Measurements from ENCODE around the gene CEP290. TPM values are rescaled to one million over a fixed set of nuclear protein-coding genes. Genes with fewer than 3 reads are reported as not detected.
"Not testable (repeated sequence)": the region's sequence is repeated elsewhere in the genome, so short reads cannot be mapped to it uniquely, and the experiment has no call there.

The CEP290 gene
- total RNA-seq, 2 experiments from 2014 or later = 12.8 to 13.7 TPM

GRCh38 chr12:88141425-88141773, 489 bp downstream of the CEP290 start:
- intact Hi-C loops (cut with micrococcal nuclease) = loop anchor here (1.0 to 10.0 kb wide), 5 partner anchors 31 to 1385 kb away; partner anchors contain the start of gene POC1B
- DNase-seq = no peak
- Mint-ChIP-seq H3K36me3 (peaks cover 20% of the 10 kb centered on the region), H3K9me3 (no peaks in the 10 kb centered on the region), H3K4me3 (peak overlapping the region; percentile 96), H3K27ac (peak overlapping the region; percentile 86), H3K4me1 (ENCODE audit: low read depth) (peaks cover 37% of the 10 kb centered on the region), H3K27me3 (no peaks in the 10 kb centered on the region)
- ChIA-PET CTCF (no interaction called here), POLR2A (interaction anchor here (1.0 kb wide), 1 partner anchor 1354 kb away, joined by 3 read pairs; no protein-coding TSS in a partner anchor)

GRCh38 chr12:88139711-88140110, 2.2 kb downstream of the CEP290 start:
- H3K4me1 Mint-ChIP-seq (ENCODE audit: low read depth) = peaks cover 22% of the 10 kb centered on the region
- peaks cover 23% of the 10 kb centered on the region for H3K36me3 Mint-ChIP-seq
- CTCF ChIA-PET = interaction anchor here (0.7 kb wide), 1 partner anchor 75 kb away, joined by 6 read pairs; no protein-coding TSS in a partner anchor
- DNase-seq, POLR2A ChIA-PET, H3K4me3 Mint-ChIP-seq, H3K9me3 Mint-ChIP-seq, H3K27me3 Mint-ChIP-seq, H3K27ac Mint-ChIP-seq: not testable (repeated sequence)
- intact Hi-C loops (cut with micrococcal nuclease) = loop anchor here (2.0 to 10.0 kb wide), 4 partner anchors 29 to 1085 kb away; no protein-coding TSS in a partner anchor

- H3K4me3 Mint-ChIP-seq; CTCF ChIA-PET; H3K27me3 Mint-ChIP-seq; POLR2A ChIA-PET; DNase-seq; H3K27ac Mint-ChIP-seq; intact Hi-C loops (cut with micrococcal nuclease); H3K9me3 Mint-ChIP-seq; H3K4me1 Mint-ChIP-seq (ENCODE audit: low read depth): not testable (repeated sequence)
- peaks cover 26% of the 10 kb centered on the region for H3K36me3 Mint-ChIP-seq
Observed at GRCh38 chr12:88133181-88133580, 8.7 kb downstream of the CEP290 start.

- ChIA-PET POLR2A (no interaction called here), CTCF (no interaction called here)
- Mint-ChIP-seq H3K4me3 (no peak overlapping the region), H3K27me3 (no peaks in the 10 kb centered on the region), H3K9me3 (no peaks in the 10 kb centered on the region), H3K36me3 (peaks cover 23% of the 10 kb centered on the region), H3K4me1 (ENCODE audit: low read depth) (peaks cover 2% of the 10 kb centered on the region), H3K27ac (no peak overlapping the region)
- DNase-seq = no peak
- intact Hi-C loops (cut with micrococcal nuclease) = no loop called here
Observed at GRCh38 chr12:88132392-88132791, 9.5 kb downstream of the CEP290 start.

- DNase-seq = no peak
- no peak overlapping the region for H3K27ac Mint-ChIP-seq
- no peaks in the 10 kb centered on the region for H3K27me3 Mint-ChIP-seq
- CTCF ChIA-PET = no interaction called here
- no peak overlapping the region for H3K4me3 Mint-ChIP-seq
- POLR2A ChIA-PET = no interaction called here
- no peaks in the 10 kb centered on the region for H3K9me3 Mint-ChIP-seq
- intact Hi-C loops (cut with micrococcal nuclease) = no loop called here
- peaks cover 11% of the 10 kb centered on the region for H3K36me3 Mint-ChIP-seq
- peaks cover 2% of the 10 kb centered on the region for H3K4me1 Mint-ChIP-seq (ENCODE audit: low read depth)
Observed at GRCh38 chr12:88127855-88128254, 14.0 kb downstream of the CEP290 start.

- Mint-ChIP-seq H3K36me3 (peaks cover 10% of the 10 kb centered on the region), H3K4me1 (ENCODE audit: low read depth) (no peaks in the 10 kb centered on the region), H3K9me3 (no peaks in the 10 kb centered on the region), H3K27ac (no peak overlapping the region), H3K4me3 (no peak overlapping the region), H3K27me3 (no peaks in the 10 kb centered on the region)
- intact Hi-C loops (cut with micrococcal nuclease) = no loop called here
- ChIA-PET POLR2A (no interaction called here), CTCF (no interaction called here)
- no peak for DNase-seq
Observed at GRCh38 chr12:88127099-88127498, 14.8 kb downstream of the CEP290 start.

GRCh38 chr12:88122666-88123065, 19.2 kb downstream of the CEP290 start:
- Mint-ChIP-seq H3K27ac (no peak overlapping the region), H3K36me3 (peaks cover 10% of the 10 kb centered on the region), H3K9me3 (no peaks in the 10 kb centered on the region), H3K27me3 (no peaks in the 10 kb centered on the region), H3K4me1 (ENCODE audit: low read depth) (no peaks in the 10 kb centered on the region), H3K4me3 (no peak overlapping the region)
- POLR2A ChIA-PET = no interaction called here
- intact Hi-C loops (cut with micrococcal nuclease) = no loop called here
- no peak for DNase-seq
- CTCF ChIA-PET = no interaction called here

- no peak overlapping the region for H3K4me3 Mint-ChIP-seq
Observed at GRCh38 chr12:88113871-88114270, 28.0 kb downstream of the CEP290 start.

GRCh38 chr12:88111074-88111652, 30.7 kb downstream of the CEP290 start:
- POLR2A ChIA-PET = no interaction called here
- Mint-ChIP-seq H3K9me3 (no peaks in the 10 kb centered on the region), H3K4me1 (ENCODE audit: low read depth) (peaks cover 2% of the 10 kb centered on the region), H3K27ac (no peak overlapping the region), H3K27me3 (no peaks in the 10 kb centered on the region), H3K4me3 (no peak overlapping the region), H3K36me3 (peaks cover 24% of the 10 kb centered on the region)
- CTCF ChIA-PET = interaction anchor here (0.9 kb wide), 1 partner anchor 10 kb away, joined by 3 read pairs; no protein-coding TSS in a partner anchor
- intact Hi-C loops (cut with micrococcal nuclease) = loop anchor here (2.0 to 10.0 kb wide), 3 partner anchors 30 to 904 kb away; no protein-coding TSS in a partner anchor
- no peak for DNase-seq

More at GRCh38 chr12:88113871-88114270, 28.0 kb downstream of the CEP290 start:
- Mint-ChIP-seq H3K9me3 (no peaks in the 10 kb centered on the region), H3K36me3 (peaks cover 27% of the 10 kb centered on the region), H3K27me3 (no peaks in the 10 kb centered on the region), H3K27ac (no peak overlapping the region), H3K4me1 (ENCODE audit: low read depth) (peaks cover 2% of the 10 kb centered on the region)
- ChIA-PET POLR2A (no interaction called here), CTCF (no interaction called here)
- no peak for DNase-seq
- intact Hi-C loops (cut with micrococcal nuclease) = loop anchor here (10.0 kb wide), 1 partner anchor 901 kb away; no protein-coding TSS in a partner anchor

- Mint-ChIP-seq H3K36me3 (peaks cover 30% of the 10 kb centered on the region), H3K4me3 (no peak overlapping the region)
- CTCF ChIA-PET = interaction anchor here (0.9 kb wide), 1 partner anchor 11 kb away, joined by 3 read pairs; no protein-coding TSS in a partner anchor
Observed at GRCh38 chr12:88108021-88108420, 33.9 kb downstream of the CEP290 start.

GRCh38 chr12:88093573-88093972, 48.3 kb downstream of the CEP290 start:
- Mint-ChIP-seq H3K27ac (no peak overlapping the region), H3K27me3 (no peaks in the 10 kb centered on the region), H3K9me3 (no peaks in the 10 kb centered on the region), H3K36me3 (peaks cover 20% of the 10 kb centered on the region), H3K4me1 (ENCODE audit: low read depth) (no peaks in the 10 kb centered on the region), H3K4me3 (no peak overlapping the region)
- no peak for DNase-seq
- intact Hi-C loops (cut with micrococcal nuclease) = no loop called here
- POLR2A ChIA-PET = no interaction called here
- CTCF ChIA-PET = no interaction called here

More at GRCh38 chr12:88108021-88108420, 33.9 kb downstream of the CEP290 start:
- Mint-ChIP-seq H3K9me3 (no peaks in the 10 kb centered on the region), H3K4me1 (ENCODE audit: low read depth) (peaks cover 2% of the 10 kb centered on the region), H3K27ac (no peak overlapping the region), H3K27me3 (no peaks in the 10 kb centered on the region)
- POLR2A ChIA-PET = no interaction called here
- no peak for DNase-seq
- intact Hi-C loops (cut with micrococcal nuclease) = no loop called here

GRCh38 chr12:88092771-88093170, 49.1 kb downstream of the CEP290 start:
- no peak for DNase-seq
- intact Hi-C loops (cut with micrococcal nuclease) = no loop called here
- Mint-ChIP-seq H3K36me3 (peaks cover 16% of the 10 kb centered on the region), H3K9me3 (no peaks in the 10 kb centered on the region), H3K27ac (no peak overlapping the region), H3K4me1 (ENCODE audit: low read depth) (no peaks in the 10 kb centered on the region), H3K27me3 (no peaks in the 10 kb centered on the region), H3K4me3 (no peak overlapping the region)
- CTCF ChIA-PET = no interaction called here
- POLR2A ChIA-PET = no interaction called here

- POLR2A ChIA-PET = no interaction called here
- Mint-ChIP-seq H3K27me3 (no peaks in the 10 kb centered on the region), H3K27ac (no peak overlapping the region), H3K4me3 (no peak overlapping the region), H3K9me3 (no peaks in the 10 kb centered on the region), H3K36me3 (peaks cover 29% of the 10 kb centered on the region), H3K4me1 (ENCODE audit: low read depth) (no peaks in the 10 kb centered on the region)
- CTCF ChIA-PET = no interaction called here
- intact Hi-C loops (cut with micrococcal nuclease) = no loop called here
- DNase-seq = no peak
Observed at GRCh38 chr12:88084210-88084609, 57.7 kb downstream of the CEP290 start.

All from activated CD4-positive, alpha-beta memory T cell treated with anti-CD3 and anti-CD28 coated beads for 36 hours (primary cell).